IMR-90 (cell line): ENCODE results near the gene SPHK1. TPM values are rescaled to one million over a fixed set of nuclear protein-coding genes. Genes with fewer than 3 reads are reported as not detected.

Experiments used
- ATAC-seq: fragments of 200-7000 bp; cut with Tn5 transposase; 2 replicates; pipeline ENCODE4 v1.9.1; 2020; ENCODE audit warnings: low read depth, mild to moderate bottlenecking, moderate library complexity
- BruUV-seq: library from RNA; stranded (reverse); fragments of 400-500 nt; replicated peaks from 2 replicates; lab custom pipeline; 2021; lab: Mats Ljungman, UMichigan
- CTCF ChIA-PET: fragments of 300-600 bp; formaldehyde crosslinking; extraction: SDS; loops from one replicate; lab custom pipeline; 2021; ENCODE audit warnings: antibody characterized with exemption; lab: Yijun Ruan, JAX
- POLR2A ChIA-PET: fragments of 300-600 bp; sonication (Branson Sonifier 250); formaldehyde crosslinking; loops from one replicate; lab custom pipeline; 2022; ENCODE audit warnings: antibody characterized with exemption; ENCODE audit not compliant: unreplicated experiment; lab: Charles Lee
- DNase-seq: peaks from one replicate; pipeline ENCODE4 v3.0.0; 2013
- H2AFZ ChIP-seq: replicated peaks from 2 replicates; pipeline ENCODE3; 2013; ENCODE audit warnings: low read length, mild to moderate bottlenecking; ENCODE audit not compliant: poor library complexity
- H2AK5ac ChIP-seq: 2 replicates; pipeline ENCODE4 v1.6.1; 2013; ENCODE audit warnings: low read depth, low read length, inconsistent platforms
- H2AK9ac ChIP-seq: replicated peaks from 2 replicates; pipeline ENCODE3; 2013; ENCODE audit warnings: mild to moderate bottlenecking, low read depth, low read length, moderate library complexity; ENCODE audit not compliant: poor library complexity
- H2BK120ac ChIP-seq: 2 replicates; pipeline ENCODE4 v1.6.1; 2013; ENCODE audit warnings: low read depth, low read length, inconsistent platforms
- H2BK15ac ChIP-seq: 3 replicates; pipeline ENCODE4 v1.6.1; 2013; ENCODE audit warnings: low read depth, low read length, inconsistent platforms
- H2BK20ac ChIP-seq: 2 replicates; pipeline ENCODE4 v1.6.1; 2013; ENCODE audit warnings: low read depth, mild to moderate bottlenecking, inconsistent platforms, low read length, moderate library complexity
- H2BK5ac ChIP-seq: 2 replicates; pipeline ENCODE4 v1.6.1; 2013; ENCODE audit warnings: mild to moderate bottlenecking, low read depth, low read length, inconsistent platforms; ENCODE audit not compliant: poor library complexity, severe bottlenecking
- H3K14ac ChIP-seq: replicated peaks from 2 replicates; pipeline ENCODE4 v1.6.1; 2013; ENCODE audit warnings: low read depth, low read length, inconsistent platforms
- H3K18ac ChIP-seq: 2 replicates; pipeline ENCODE4 v1.6.1; 2013; ENCODE audit warnings: low read depth, low read length, control low read depth
- H3K23ac ChIP-seq: 2 replicates; pipeline ENCODE4 v1.6.1; 2013; ENCODE audit warnings: low read depth, low read length, inconsistent platforms
- H3K27ac ChIP-seq: 2 replicates; pipeline ENCODE4 v1.5.1; 2013; ENCODE audit warnings: mild to moderate bottlenecking, control low read depth, low read length; ENCODE audit not compliant: insufficient read depth
- H3K27me3 ChIP-seq: 2 replicates; pipeline ENCODE4 v1.6.1; 2013; ENCODE audit warnings: low read length; ENCODE audit not compliant: control insufficient read depth, insufficient read depth
- H3K36me3 ChIP-seq: 2 replicates; pipeline ENCODE4 v1.6.1; 2013; ENCODE audit warnings: low read length, mixed read lengths; ENCODE audit not compliant: control insufficient read depth, insufficient read depth
- H3K4ac ChIP-seq: 2 replicates; pipeline ENCODE4 v1.6.1; 2013; ENCODE audit warnings: low read depth, low read length, inconsistent platforms
- H3K4me1 ChIP-seq: 2 replicates; pipeline ENCODE4 v1.6.1; 2013; ENCODE audit warnings: low read length, mixed read lengths; ENCODE audit not compliant: control insufficient read depth, insufficient read depth
- H3K4me2 ChIP-seq: 2 replicates; pipeline ENCODE4 v1.6.1; 2013; ENCODE audit warnings: low read depth, mild to moderate bottlenecking, control low read depth, low read length, moderate library complexity
- H3K4me3 ChIP-seq: 2 replicates; pipeline ENCODE4 v1.5.1; 2013; ENCODE audit warnings: low read depth, mild to moderate bottlenecking, control low read depth, low read length, moderate library complexity; ENCODE audit not compliant: insufficient read depth
- H3K56ac ChIP-seq: 2 replicates; pipeline ENCODE4 v1.6.1; 2013; ENCODE audit warnings: low read length, inconsistent platforms; ENCODE audit not compliant: insufficient read depth; ENCODE audit errors: extremely low read depth
- H3K79me1 ChIP-seq, 2 experiments: 2 replicates each; pipeline ENCODE4 v1.6.1; 2013; ENCODE audit warnings: low read length in 2 of 2, inconsistent platforms in 1 of 2, low read depth in 1 of 2
- H3K9ac ChIP-seq: 2 replicates; pipeline ENCODE4 v1.6.1; 2013; ENCODE audit warnings: low read depth, low read length, control low read depth
- H3K9me1 ChIP-seq: 2 replicates; pipeline ENCODE4 v1.6.1; 2013; ENCODE audit warnings: low read length, inconsistent platforms; ENCODE audit not compliant: insufficient read depth
- H3K9me3 ChIP-seq: 2 replicates; pipeline ENCODE4 v1.6.1; 2013; ENCODE audit warnings: low read length; ENCODE audit not compliant: control insufficient read depth, insufficient read depth
- H4K20me1 ChIP-seq: 2 replicates; pipeline ENCODE4 v1.6.1; 2013; ENCODE audit warnings: low read length, inconsistent platforms; ENCODE audit not compliant: insufficient read depth
- H4K5ac ChIP-seq: 2 replicates; pipeline ENCODE4 v1.6.1; 2013; ENCODE audit warnings: mild to moderate bottlenecking, low read depth, low read length, control low read depth
- H4K8ac ChIP-seq, 2 experiments: 2 replicates each; pipeline ENCODE4 v1.6.1; 2013; ENCODE audit warnings: low read depth in 2 of 2, low read length in 2 of 2, control low read depth in 1 of 2, inconsistent platforms in 1 of 2
- H4K91ac ChIP-seq: 2 replicates; pipeline ENCODE4 v1.6.1; 2013; ENCODE audit warnings: low read depth, low read length, inconsistent platforms; ENCODE audit not compliant: insufficient read depth
- BHLHE40 ChIP-seq: fragments of 150-350 bp; IDR thresholded peaks from 2 replicates; pipeline ENCODE4 v1.6.1; 2016; ENCODE audit warnings: mild to moderate bottlenecking, low read depth, low read length
- CEBPB ChIP-seq: IDR thresholded peaks from 2 replicates; pipeline ENCODE4 v1.6.1; 2012; ENCODE audit warnings: low read depth, low read length, improper control_type of control experiment
- CHD1 ChIP-seq: IDR thresholded peaks from 2 replicates; pipeline ENCODE4 v1.6.1; 2012; ENCODE audit warnings: low read depth, low read length, improper control_type of control experiment
- ELK1 ChIP-seq: fragments of 150-350 bp; IDR thresholded peaks from 2 replicates; pipeline ENCODE4 v1.6.1; 2016; ENCODE audit warnings: low read depth, mild to moderate bottlenecking, low read length, moderate library complexity, borderline replicate concordance
- FOS ChIP-seq: fragments of 150-350 bp; IDR thresholded peaks from 2 replicates; pipeline ENCODE4 v1.6.1; 2016; ENCODE audit warnings: low read depth, low read length
- MAZ ChIP-seq: IDR thresholded peaks from 2 replicates; pipeline ENCODE4 v1.6.1; 2012; ENCODE audit warnings: low read depth, mild to moderate bottlenecking, low read length, improper control_type of control experiment, moderate library complexity, borderline replicate concordance
- MXI1 ChIP-seq: IDR thresholded peaks from 2 replicates; pipeline ENCODE4 v1.6.1; 2012; ENCODE audit warnings: low read depth, mild to moderate bottlenecking, low read length, moderate library complexity, borderline replicate concordance
- NFE2L2 ChIP-seq: fragments of 150-350 bp; IDR thresholded peaks from 2 replicates; pipeline ENCODE4 v1.6.1; 2016; ENCODE audit warnings: low read depth, mild to moderate bottlenecking, low read length
- POLR2A ChIP-seq: IDR thresholded peaks from 2 replicates; pipeline ENCODE4 v1.6.1; 2012; ENCODE audit warnings: mild to moderate bottlenecking, low read depth, low read length
- RCOR1 ChIP-seq: IDR thresholded peaks from 2 replicates; pipeline ENCODE4 v1.6.1; 2012; ENCODE audit warnings: mild to moderate bottlenecking, low read length, improper control_type of control experiment; ENCODE audit not compliant: insufficient replicate concordance
- SMC3 ChIP-seq: fragments of 150-350 bp; IDR thresholded peaks from 2 replicates; pipeline ENCODE4 v1.6.1; 2016; ENCODE audit warnings: low read depth, mild to moderate bottlenecking, antibody characterized with exemption, low read length, moderate library complexity
- WGBS, 2 experiments: methylation state at CpG; one replicate each; pipeline versions ENCODE4 v1.1.5 to v1.1.7; 2013; ENCODE audit warnings: missing lambda C conversion rate in 2 of 2; ENCODE audit not compliant: insufficient read length in 1 of 2; ENCODE audit errors: extremely low coverage in 2 of 2; 5-methylcytosine and 5-hydroxymethylcytosine counted together
- dilution Hi-C: fragments of 300-500 bp; cut with HindIII; formaldehyde crosslinking; loops from one replicate; pipeline ENCODE4 v1.14.3; 2018; ENCODE audit warnings: low sequenced_read_pairs; ENCODE audit not compliant: unreplicated experiment
- in situ Hi-C: fragments of 300-500 bp; cut with MboI; formaldehyde crosslinking; loops from 3 replicates; pipeline ENCODE4 v1.14.3; 2019; ENCODE audit warnings: low sequenced_read_pairs, inconsistent platforms, mixed read lengths
- intact Hi-C: fragments of 100-400 bp; cut with micrococcal nuclease; formaldehyde crosslinking; loops from 2 replicates; pipeline ENCODE4 v1.10.0; 2022
- polyA plus RNA-seq, 3 experiments: library from polyadenylated mRNA; depleted of rRNA; stranded (reverse); fragments of >200 nt; gene quantifications; 2 replicates each; pipeline ENCODE4 v1.2.3, GENCODE V29; 2012; ENCODE audit warnings: low replicate concordance in 1 of 3
- total RNA-seq: library from RNA; depleted of rRNA; stranded (reverse); fragments of >200 nt; gene quantifications from 2 replicates; pipeline ENCODE4 v1.2.3, GENCODE V29; 2012

Gene SPHK1
- total and polyA plus RNA-seq, 2 of the 4 experiments (the other 2 are of a cell fraction), result 44.4 to 82.7 TPM

- H3K4me2 ChIP-seq, result no peak overlapping the region
- no CpG with 5 or more reads among the region's 6 CpGs for WGBS, 2 experiments
- no peak overlapping the region for H3K14ac ChIP-seq
- H3K9me1 ChIP-seq, result peaks cover 16% of the 10 kb centered on the region
- peaks cover 11% of the 10 kb centered on the region for H3K4me1 ChIP-seq
- H4K20me1 ChIP-seq, result peaks cover 20% of the 10 kb centered on the region
- H2BK20ac ChIP-seq, result no peak overlapping the region
- ChIA-PET CTCF (interaction anchor here (0.6 kb wide), 1 partner anchor 29 kb away, joined by 3 read pairs; no protein-coding TSS in a partner anchor), POLR2A (no interaction called here)
- no peak overlapping the region for H4K8ac ChIP-seq
- H2BK5ac ChIP-seq, result no peak overlapping the region
- H3K56ac ChIP-seq, result no peak overlapping the region
- no peak; the same call in 1 of the 2 replicates for ATAC-seq
- in situ Hi-C loops (no loop called here), dilution Hi-C loops (no loop called here), intact Hi-C loops (no loop called here)
- no peaks in the 10 kb centered on the region for H3K27me3 ChIP-seq
- peaks cover 35 to 55% of the 10 kb centered on the region in 2 experiments for H3K79me1 ChIP-seq
- H3K9me3 ChIP-seq, result no peaks in the 10 kb centered on the region
- no peak overlapping the region for H2BK15ac ChIP-seq
- no peak overlapping the region for H2AK9ac ChIP-seq
- no peak overlapping the region for H2BK120ac ChIP-seq
- no peak overlapping the region for H3K4me3 ChIP-seq
- DNase-seq, result peak; percentile 18
- no peak for TF ChIP-seq RCOR1
- no peak for TF ChIP-seq BHLHE40
- no peak for TF ChIP-seq CHD1
- no peak for TF ChIP-seq SMC3
- no peak for TF ChIP-seq CEBPB
- no peak for TF ChIP-seq NFE2L2
- no peak for TF ChIP-seq MXI1
- TF ChIP-seq POLR2A, result no peak
- no peak for TF ChIP-seq MAZ
- no peak for TF ChIP-seq ELK1
- no peak for TF ChIP-seq FOS
- peaks cover 17% of the 10 kb centered on the region for H3K36me3 ChIP-seq
- no peak overlapping the region for H2AK5ac ChIP-seq
- no peak overlapping the region for H4K91ac ChIP-seq
- no peak overlapping the region for H3K9ac ChIP-seq
- no peak overlapping the region for H2AFZ ChIP-seq
- H3K18ac ChIP-seq, result no peak overlapping the region
- no TSS peak for BruUV-seq
- no peak overlapping the region for H4K5ac ChIP-seq
- H3K23ac ChIP-seq, result no peak overlapping the region
- H3K27ac ChIP-seq, result no peak overlapping the region
- no peak overlapping the region for H3K4ac ChIP-seq
Observed at GRCh38 chr17:76337413-76337777, 47.0 kb upstream of the SPHK1 start.
